GM12878 (cell line): ENCODE measurements around the gene PASK. TPM values are rescaled to one million over a fixed set of nuclear protein-coding genes. Genes with fewer than 3 reads are reported as not detected.

ENCODE experiments used
- ATAC-seq: fragments of 200-7000 bp; cut with Tn5 transposase; 3 replicates; pipeline ENCODE4 v1.9.1; 2020; ENCODE audit warnings: mild to moderate bottlenecking, moderate library complexity
- BruUV-seq: library from RNA; stranded (reverse); fragments of 400-500 nt; replicated peaks from 2 replicates; lab custom pipeline; 2021; lab: Mats Ljungman, UMichigan
- CTCF ChIA-PET: fragments of 300-600 bp; sonication (Branson Sonifier 250); formaldehyde crosslinking; extraction: SDS; loops from one replicate; lab custom pipeline; 2021; ENCODE audit warnings: inconsistent platforms; lab: Yijun Ruan, JAX
- POLR2A ChIA-PET: fragments of 350-600 bp; formaldehyde crosslinking; extraction: SDS; loops from one replicate; lab custom pipeline; 2021; ENCODE audit warnings: inconsistent platforms; lab: Charles Lee
- RAD21 ChIA-PET: fragments of 300-600 bp; sonication (Branson Sonifier 250); formaldehyde crosslinking; loops from one replicate; lab custom pipeline; 2023; ENCODE audit warnings: antibody characterized with exemption; ENCODE audit not compliant: unreplicated experiment; lab: Charles Lee
- SMC1A ChIA-PET: fragments of 300-600 bp; sonication (Branson Sonifier 250); formaldehyde crosslinking; loops from one replicate; lab custom pipeline; 2023; ENCODE audit not compliant: unreplicated experiment, uncharacterized antibody; lab: Charles Lee
- DNase-seq: peaks from one replicate; pipeline ENCODE4 v3.0.0-alpha.2; 2011; ENCODE audit warnings: low read depth, low spot score
- FAIRE-seq: peaks from 3 replicates; lab custom pipeline; 2011; peaks lifted over from hg19 to GRCh38; lab: Jason Lieb, UNC
- H2AFZ ChIP-seq: 2 replicates; pipeline ENCODE4 v1.6.0; 2011; ENCODE audit warnings: low read depth, low read length, control low read depth; ENCODE audit not compliant: control insufficient read depth
- H3K27ac ChIP-seq: 2 replicates; pipeline ENCODE4 v1.5.1; 2011; ENCODE audit warnings: control low read depth; ENCODE audit not compliant: control insufficient read depth, insufficient read depth
- H3K27me3 ChIP-seq, 2 experiments: replicated peaks in 1 of 2; 2 replicates each; pipeline versions ENCODE4 v1.6.0 to v1.6.1; 2011; ENCODE audit warnings: low read length in 1 of 2; ENCODE audit not compliant: control insufficient read depth in 2 of 2, insufficient read depth in 2 of 2
- H3K36me3 ChIP-seq, 2 experiments: 2 replicates each; pipeline ENCODE4 v1.5.1; 2011; ENCODE audit warnings: low read length in 1 of 2; ENCODE audit not compliant: control insufficient read depth in 2 of 2, insufficient read depth in 2 of 2
- H3K4me1 ChIP-seq: 2 replicates; pipeline ENCODE4 v1.6.1; 2011; ENCODE audit warnings: mild to moderate bottlenecking, low read length, moderate library complexity, mixed read lengths; ENCODE audit not compliant: control insufficient read depth, insufficient read depth
- H3K4me2 ChIP-seq: 2 replicates; pipeline ENCODE4 v1.6.0; 2011; ENCODE audit warnings: control low read depth; ENCODE audit not compliant: control insufficient read depth, insufficient read depth
- H3K4me3 ChIP-seq: fragments of 200-600 bp; sonication (generic); 2 replicates; pipeline ENCODE4 v1.5.1; 2016
- H3K79me2 ChIP-seq: 2 replicates; pipeline ENCODE4 v1.6.0; 2011; ENCODE audit warnings: low read length; ENCODE audit not compliant: control insufficient read depth, insufficient read depth
- H3K9ac ChIP-seq: 2 replicates; pipeline ENCODE4 v1.8.0; 2011; ENCODE audit warnings: low read length, control low read depth, mixed read lengths; ENCODE audit not compliant: control insufficient read depth, insufficient read depth
- H3K9me3 ChIP-seq: replicated peaks from 3 replicates; pipeline ENCODE4 v1.5.1; 2011; ENCODE audit warnings: mild to moderate bottlenecking, low read length; ENCODE audit not compliant: control insufficient read depth, insufficient read depth
- H4K20me1 ChIP-seq: 2 replicates; pipeline ENCODE4 v1.6.0; 2011; ENCODE audit not compliant: control insufficient read depth, insufficient read depth
- IKZF1 ChIP-seq: fragments of 450-650 bp; conservative IDR thresholded peaks from 2 replicates; pipeline ENCODE4 v1.6.1; 2017; ENCODE audit warnings: antibody characterized with exemption, mild to moderate bottlenecking
- POLR2A ChIP-seq: IDR thresholded peaks from 2 replicates; pipeline ENCODE4 v1.6.1; 2011; ENCODE audit warnings: low read depth, mild to moderate bottlenecking, low read length
- TAF1 ChIP-seq: IDR thresholded peaks from 2 replicates; pipeline ENCODE4 v1.6.1; 2011; ENCODE audit warnings: mild to moderate bottlenecking, low read depth, low read length, borderline replicate concordance
- WGBS: methylation state at CpG from one replicate; pipeline ENCODE4 v1.1.6; 2016; ENCODE audit warnings: low lambda C conversion rate; ENCODE audit not compliant: insufficient replicate concordance, insufficient coverage; ENCODE audit errors: missing lambda C conversion rate; 5-methylcytosine and 5-hydroxymethylcytosine counted together
- in situ Hi-C: fragments of 300-500 bp; cut with MboI; formaldehyde crosslinking; loops from 9 replicates; pipeline ENCODE4 v1.14.3; 2018; ENCODE audit warnings: mixed read lengths
- intact Hi-C: fragments of 100-400 bp; cut with micrococcal nuclease; formaldehyde crosslinking; loops from one replicate; pipeline ENCODE4 v1.14.2; 2022; ENCODE audit not compliant: unreplicated experiment
- polyA plus RNA-seq, 11 experiments: library from polyadenylated mRNA; depleted of rRNA in 4 of 11; unstranded in 6 of 11; stranded (reverse) in 5 of 11; fragments of >200 nt; fragmentation: Nextera tagmentation in 4 of 11; fragmentation: Illumina TruSeq in 1 of 11; extraction: Ambion mirVana in 4 of 11; extraction: Trizol in 1 of 11; gene quantifications; 1 replicate in 1 of 11; 2 replicates in 10 of 11; pipeline versions ENCODE4 v1.2.1 to v1.2.3, GENCODE V29; 2011 to 2016; ENCODE audit warnings: inconsistent platforms in 2 of 11, missing spikeins in 2 of 11, low read depth in 1 of 11
- total RNA-seq, 4 experiments: library from RNA; depleted of rRNA in 3 of 4; stranded (reverse); fragments of >200 nt in 3 of 4; fragmentation: Illumina TruSeq in 1 of 4; extraction: Trizol in 1 of 4; gene quantifications; 2 replicates each; pipeline versions ENCODE4 v1.2.1 to v1.2.3, GENCODE V29; 2013 to 2021

Gene PASK
- total and polyA plus RNA-seq, 10 of the 15 experiments (the other 5 are each of a cell fraction or from before 2014, with no cell fraction given) = 9.6 to 62.2 (median 28.5) TPM

DNA sequence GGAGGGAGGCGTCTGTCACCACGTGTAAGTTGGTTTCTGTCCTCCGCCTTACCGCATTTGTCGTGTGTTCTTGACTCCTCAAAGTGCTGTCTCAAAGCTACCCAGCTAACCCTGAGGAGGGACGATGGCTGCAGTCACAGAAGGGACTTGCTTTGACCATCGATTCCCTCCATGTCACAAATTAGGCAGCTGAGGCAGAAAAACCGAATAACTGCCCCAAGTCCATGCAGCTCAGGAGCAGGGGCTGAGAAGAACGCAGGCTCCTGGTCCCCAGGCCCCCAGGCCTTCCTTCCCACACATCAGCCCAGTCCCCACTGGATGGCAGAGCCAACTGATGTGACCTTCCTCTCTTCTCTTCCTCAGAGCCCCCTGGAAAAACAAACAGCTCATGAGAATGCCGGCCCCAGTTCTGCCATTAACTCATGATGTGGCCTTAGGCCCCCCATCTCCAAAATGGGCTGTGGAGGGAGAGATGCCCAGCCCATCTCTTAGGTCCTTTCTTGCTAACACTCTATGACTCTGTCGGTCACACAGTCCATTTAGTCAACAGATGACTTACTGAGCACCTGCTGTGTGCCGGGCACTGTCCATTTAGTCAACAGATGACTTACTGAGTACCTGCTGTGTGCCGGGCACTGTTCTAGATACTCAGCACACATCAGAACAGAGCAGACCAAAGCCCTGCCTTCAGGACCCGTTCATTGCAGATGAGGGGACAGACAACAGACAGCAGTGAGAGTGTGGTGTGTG is 66.8 kb downstream of the PASK start:
- SMC1A ChIA-PET = no interaction called here
- Histone ChIP-seq H3K27ac (no peak overlapping the region), H3K36me3 (peaks cover 3 to 9% of the 10 kb centered on the region in 2 experiments; a peak in 2 of 4 replicates), H3K4me1 (peaks cover 4% of the 10 kb centered on the region), H3K9me3 (no peaks in the 10 kb centered on the region; the same call in 2 of the 3 replicates), H3K79me2 (no peaks in the 10 kb centered on the region), H4K20me1 (no peaks in the 10 kb centered on the region), H3K9ac (no peak overlapping the region), H2AFZ (no peak overlapping the region), H3K4me2 (no peak overlapping the region), H3K27me3 (no peaks in the 10 kb centered on the region), H3K4me3 (no peak overlapping the region)
- no peak for FAIRE-seq
- in situ Hi-C loops = no loop called here
- WGBS = 78% methylated on average over 14 of the region's 14 CpGs
- DNase-seq = no peak
- ATAC-seq = no peak
- no TSS peak for BruUV-seq
- no peak for TF ChIP-seq IKZF1
- peak; percentile 42; the same call in 1 of the 2 replicates for TF ChIP-seq POLR2A
- CTCF ChIA-PET = no interaction called here
- intact Hi-C loops = loop anchor here (10.0 kb wide), 1 partner anchor 62 kb away; the partner anchor contains the start of gene PASK
- POLR2A ChIA-PET = no interaction called here
- RAD21 ChIA-PET = no interaction called here

DNA sequence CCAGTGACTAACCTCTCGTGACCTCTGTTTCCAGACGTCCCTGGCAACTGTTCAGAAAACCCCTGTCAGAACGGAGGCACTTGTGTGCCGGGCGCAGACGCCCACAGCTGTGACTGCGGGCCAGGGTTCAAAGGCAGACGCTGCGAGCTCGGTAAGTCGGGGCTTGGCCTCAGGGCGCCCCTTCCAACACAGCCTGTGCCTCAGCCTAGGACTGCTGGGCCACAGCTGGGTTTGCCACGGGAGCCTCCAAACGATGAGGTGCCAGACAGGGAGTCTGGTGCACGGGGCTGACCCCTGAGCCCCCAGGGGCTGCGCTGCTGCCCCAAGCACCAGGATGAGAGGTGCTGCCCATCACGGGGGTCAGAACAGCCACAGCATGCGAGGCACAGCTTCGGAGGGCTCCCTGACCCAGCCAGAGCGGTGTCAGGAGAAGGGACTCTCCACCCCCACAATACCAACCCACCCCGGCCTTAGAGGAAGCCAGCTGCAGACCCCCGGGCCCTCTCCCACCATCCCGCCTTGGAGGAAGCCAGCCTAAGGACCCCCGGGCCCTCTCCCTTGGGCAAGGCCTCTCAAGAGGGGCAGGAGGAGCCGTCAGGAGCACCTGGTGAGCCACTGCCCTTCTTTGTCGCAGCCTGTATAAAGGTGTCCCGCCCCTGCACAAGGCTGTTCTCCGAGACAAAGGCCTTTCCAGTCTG is 67.5 kb downstream of the PASK start:
- RAD21 ChIA-PET = no interaction called here
- FAIRE-seq = no peak

More for the DNA sequence above, 67.5 kb downstream of the PASK start:
- H3K36me3 ChIP-seq = peaks cover 3 to 4% of the 10 kb centered on the region in 2 experiments; a peak in 2 of 4 replicates
- H3K9me3 ChIP-seq = no peaks in the 10 kb centered on the region; the same call in 2 of the 3 replicates
- ATAC-seq = no peak
- ChIA-PET POLR2A (no interaction called here), SMC1A (no interaction called here), CTCF (no interaction called here)
- in situ Hi-C loops = no loop called here
- WGBS = 87% methylated on average over 28 of the region's 28 CpGs
- no TSS peak for BruUV-seq
- no peak overlapping the region for H2AFZ ChIP-seq
- TF ChIP-seq TAF1 = no peak
- 0 out of 2 replicates have a peak, but pooled peaks have one; percentile 16 for TF ChIP-seq POLR2A
- H3K79me2 ChIP-seq = no peaks in the 10 kb centered on the region
- no peak overlapping the region for H3K4me3 ChIP-seq
- H3K27me3 ChIP-seq = no peaks in the 10 kb centered on the region
- no peak overlapping the region for H3K9ac ChIP-seq
- no peak overlapping the region for H3K27ac ChIP-seq
- intact Hi-C loops = loop anchor here (10.0 kb wide), 1 partner anchor 63 kb away; the partner anchor contains the start of gene PASK
- no peak overlapping the region for H3K4me2 ChIP-seq
- H4K20me1 ChIP-seq = no peaks in the 10 kb centered on the region
- DNase-seq = no peak
- H3K4me1 ChIP-seq = no peaks in the 10 kb centered on the region; the same call in 1 of the 2 replicates
